HFFc6 (cell line): ENCODE results near the gene UBE2G1. TPM values are rescaled to one million over a fixed set of nuclear protein-coding genes. Genes with fewer than 3 reads are reported as not detected.
"Not testable (repeated sequence)": the region's sequence is repeated elsewhere in the genome, so short reads cannot be mapped to it uniquely, and the experiment has no call there.

Experiments
- DNase-seq: peaks from one replicate; pipeline ENCODE4 v3.0.0-alpha.2; 2018
- H3K27ac Mint-ChIP-seq: 2 replicates; pipeline ENCODE4 v1.8.0; 2020; ENCODE audit warnings: mild to moderate bottlenecking, mixed read lengths
- H3K27me3 Mint-ChIP-seq: 2 replicates; pipeline ENCODE4 v1.8.0; 2021; ENCODE audit warnings: mild to moderate bottlenecking, moderate library complexity, mixed read lengths; ENCODE audit not compliant: insufficient read depth
- H3K36me3 Mint-ChIP-seq: 2 replicates; pipeline ENCODE4 v1.8.0; 2021; ENCODE audit warnings: low read depth, mixed read lengths
- H3K4me1 Mint-ChIP-seq: 2 replicates; pipeline ENCODE4 v1.8.0; 2020; ENCODE audit warnings: low read depth, mixed read lengths
- H3K4me3 Mint-ChIP-seq: 2 replicates; pipeline ENCODE4 v1.8.0; 2020; ENCODE audit warnings: mild to moderate bottlenecking, moderate library complexity, mixed read lengths
- H3K9me3 Mint-ChIP-seq: 2 replicates; pipeline ENCODE4 v1.8.0; 2020; ENCODE audit warnings: mild to moderate bottlenecking, mixed read lengths
- CTCF ChIP-seq: fragments of 200-600 bp; sonication (generic); IDR thresholded peaks from 2 replicates; pipeline ENCODE4 v1.5.0; 2021; ENCODE audit warnings: antibody characterized with exemption, mild to moderate bottlenecking
- total RNA-seq, 6 experiments: library from RNA; stranded (reverse); fragmentation: NEBNext Ultra II Directional; extraction: Animal tissue kit (Norgen Biotek cat#: 25700); gene quantifications; 2 replicates in 1 of 6; 3 replicates in 5 of 6; pipeline ENCODE4 v1.2.3, GENCODE V29; 2021

The UBE2G1 gene
- total RNA-seq, 6 experiments from 2014 or later: 56.3 to 73.1 (median 62.6) TPM

GRCh38 chr17:4368341-4368740 is 1.9 kb upstream of the UBE2G1 start:
- no peak for DNase-seq
- Mint-ChIP-seq H3K9me3 (no peaks in the 10 kb centered on the region), H3K4me1 (peaks cover 15% of the 10 kb centered on the region), H3K4me3 (no peak overlapping the region), H3K27me3 (peaks cover 1% of the 10 kb centered on the region), H3K36me3 (peaks cover 7% of the 10 kb centered on the region; the same call in 1 of the 2 replicates), H3K27ac (no peak overlapping the region)
- no peak for TF ChIP-seq CTCF

- H3K27ac Mint-ChIP-seq: peak overlapping the region; percentile 92
- not testable (repeated sequence) for H3K9me3 Mint-ChIP-seq, H3K36me3 Mint-ChIP-seq, DNase-seq, H3K27me3 Mint-ChIP-seq
- H3K4me3 Mint-ChIP-seq: peak overlapping the region; percentile 82; the same call in 1 of the 2 replicates
- H3K4me1 Mint-ChIP-seq: peaks cover 22% of the 10 kb centered on the region
Observed at GRCh38 chr17:4367177-4367576, 702 bp upstream of the UBE2G1 start.

GRCh38 chr17:4365628-4366326 is 698 bp downstream of the UBE2G1 start:
- DNase-seq: no peak
- H3K9me3 Mint-ChIP-seq: no peaks in the 10 kb centered on the region

GRCh38 chr17:4365103-4365627 is 1.3 kb downstream of the UBE2G1 start:
- Mint-ChIP-seq H3K9me3 (no peaks in the 10 kb centered on the region), H3K36me3 (peaks cover 7% of the 10 kb centered on the region; the same call in 1 of the 2 replicates), H3K4me3 (peak overlapping the region; percentile 90), H3K27me3 (peaks cover 1% of the 10 kb centered on the region), H3K27ac (peak overlapping the region; percentile 76), H3K4me1 (peaks cover 25% of the 10 kb centered on the region)
- no peak for TF ChIP-seq CTCF
- DNase-seq: peak; percentile 75

More at GRCh38 chr17:4365628-4366326, 698 bp downstream of the UBE2G1 start:
- Mint-ChIP-seq H3K27ac (no peak overlapping the region), H3K4me3 (peak overlapping the region; percentile 15; the same call in 1 of the 2 replicates), H3K36me3 (peaks cover 7% of the 10 kb centered on the region; the same call in 1 of the 2 replicates), H3K4me1 (peaks cover 25% of the 10 kb centered on the region), H3K27me3 (peaks cover 1% of the 10 kb centered on the region)
- TF ChIP-seq CTCF: no peak

- peaks cover 1% of the 10 kb centered on the region; the same call in 1 of the 2 replicates for H3K27me3 Mint-ChIP-seq
- H3K9me3 Mint-ChIP-seq: no peaks in the 10 kb centered on the region
- peaks cover 25% of the 10 kb centered on the region for H3K4me1 Mint-ChIP-seq
- no peak for TF ChIP-seq CTCF
- peak overlapping the region; percentile 76 for H3K27ac Mint-ChIP-seq
- H3K36me3 Mint-ChIP-seq: peaks cover 7% of the 10 kb centered on the region; the same call in 1 of the 2 replicates
- peak overlapping the region; percentile 90 for H3K4me3 Mint-ChIP-seq
- DNase-seq: no peak
Observed at GRCh38 chr17:4364622-4365041, 1.8 kb downstream of the UBE2G1 start.

- Mint-ChIP-seq H3K4me1 (peaks cover 35% of the 10 kb centered on the region), H3K27ac (no peak overlapping the region), H3K27me3 (peaks cover 1% of the 10 kb centered on the region; the same call in 1 of the 2 replicates), H3K36me3 (peaks cover 7% of the 10 kb centered on the region; the same call in 1 of the 2 replicates), H3K4me3 (no peak overlapping the region), H3K9me3 (no peaks in the 10 kb centered on the region)
- no peak; the same call in 1 of the 2 replicates for TF ChIP-seq CTCF
- no peak for DNase-seq
Observed at GRCh38 chr17:4362141-4362540, 4.3 kb downstream of the UBE2G1 start.
